HAP-1 (cell line): ENCODE results near the gene ALLC.
"Not testable (repeated sequence)": the region's sequence is repeated elsewhere in the genome, so short reads cannot be mapped to it uniquely, and the experiment has no call there.

Experiments used
- DNase-seq, 2 experiments: peaks; one replicate each; pipeline ENCODE4 v3.0.0-alpha.2; 2016 to 2020; ENCODE audit warnings: low spot score in 2 of 2
- H3K27me3 ChIP-seq: fragments of 250-450 bp; sonication (Bioruptor Pico); 2 replicates; pipeline ENCODE4 v1.5.1; 2020; ENCODE audit warnings: low read depth, mild to moderate bottlenecking, moderate library complexity
- H3K36me3 ChIP-seq: fragments of 250-450 bp; sonication (Bioruptor Pico); replicated peaks from 2 replicates; pipeline ENCODE4 v1.5.1; 2020; ENCODE audit warnings: mild to moderate bottlenecking
- H3K4me1 ChIP-seq: fragments of 250-450 bp; sonication (Bioruptor Pico); 2 replicates; pipeline ENCODE4 v1.5.1; 2020; ENCODE audit warnings: mild to moderate bottlenecking
- H3K4me3 ChIP-seq: fragments of 250-450 bp; sonication (Bioruptor Pico); 2 replicates; pipeline ENCODE4 v1.5.1; 2020; ENCODE audit warnings: mild to moderate bottlenecking, moderate library complexity
- H3K9me3 ChIP-seq: fragments of 250-450 bp; sonication (Bioruptor Pico); 2 replicates; pipeline ENCODE4 v1.5.1; 2020; ENCODE audit warnings: mild to moderate bottlenecking, moderate library complexity
- in situ Hi-C: fragments of 300-500 bp; cut with MboI; formaldehyde crosslinking; loops from 3 replicates; pipeline ENCODE4 v1.14.3; 2020; ENCODE audit warnings: low sequenced_read_pairs, inconsistent platforms, mixed read lengths

Gene ALLC

DNA sequence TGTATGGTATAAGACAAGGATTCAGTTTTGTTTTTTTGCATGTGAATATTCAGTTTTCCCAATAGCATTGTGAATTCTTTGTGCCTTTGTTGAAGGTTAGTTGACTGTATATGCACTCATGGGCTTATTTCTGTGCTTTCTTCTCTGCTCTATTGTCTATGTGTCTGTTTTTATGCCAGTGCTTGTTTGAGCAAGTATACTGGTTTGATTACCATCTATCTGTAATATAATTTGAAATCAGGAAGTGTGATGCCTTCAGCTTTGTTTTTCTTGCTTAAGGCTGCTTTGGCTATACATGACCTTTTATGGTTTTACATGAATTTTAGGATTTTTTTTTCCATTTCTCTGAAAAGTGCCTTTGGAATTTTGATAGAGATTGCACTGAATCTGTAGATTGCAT is 39.6 kb upstream of the ALLC start:
- H3K4me3 ChIP-seq = no peak overlapping the region
- in situ Hi-C loops = no loop called here
- no peaks in the 10 kb centered on the region for H3K4me1 ChIP-seq
- H3K36me3 ChIP-seq = no peaks in the 10 kb centered on the region
- DNase-seq = no peak
- H3K9me3 ChIP-seq = peaks cover 3% of the 10 kb centered on the region; the same call in 1 of the 2 replicates
- H3K27me3 ChIP-seq = no peaks in the 10 kb centered on the region; the same call in 1 of the 2 replicates

DNA sequence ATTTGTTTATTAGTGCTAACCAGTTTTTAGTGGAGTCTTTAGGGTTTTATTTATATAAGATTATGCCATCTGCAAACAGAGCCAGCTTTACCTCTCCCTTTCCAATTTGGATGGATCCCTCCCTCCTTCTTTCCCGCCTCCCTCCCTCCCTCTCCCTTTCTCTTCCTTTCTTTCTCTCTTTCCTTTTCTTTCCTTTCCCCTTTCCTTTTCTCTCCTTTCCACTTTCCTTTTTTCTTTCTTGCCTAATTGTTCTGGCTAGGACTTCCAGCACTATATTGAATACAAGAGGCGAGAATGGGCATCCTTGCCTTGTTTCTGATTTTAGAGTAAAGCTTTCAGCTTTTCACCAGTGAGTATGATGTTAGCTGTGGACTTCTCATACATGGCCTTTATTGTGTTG is 39.0 kb upstream of the ALLC start:
- H3K4me1 ChIP-seq = no peaks in the 10 kb centered on the region
- no peaks in the 10 kb centered on the region; the same call in 1 of the 2 replicates for H3K27me3 ChIP-seq
- H3K4me3 ChIP-seq = no peak overlapping the region
- H3K9me3 ChIP-seq = peaks cover 3% of the 10 kb centered on the region; the same call in 1 of the 2 replicates
- no peaks in the 10 kb centered on the region for H3K36me3 ChIP-seq
- DNase-seq = no peak
- in situ Hi-C loops = no loop called here

DNA sequence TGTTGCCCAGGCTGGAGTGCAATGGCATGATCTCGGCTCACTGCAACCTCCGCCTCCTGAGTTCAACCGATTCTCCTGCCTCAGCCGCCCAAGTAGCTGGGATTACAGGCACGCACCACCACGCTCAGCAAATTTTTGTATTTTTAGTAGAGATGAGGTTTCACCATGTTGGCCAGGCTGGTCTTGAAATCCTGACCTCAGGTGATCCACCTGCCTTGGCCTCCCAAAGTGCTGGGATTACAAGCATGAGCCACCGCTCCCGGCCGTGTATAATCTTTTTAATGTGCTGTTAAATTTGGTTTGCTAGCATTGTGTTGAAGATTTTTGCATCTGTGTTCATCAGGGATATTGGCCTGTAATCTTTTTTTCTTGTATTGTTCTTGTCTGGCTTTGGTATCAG is 38.3 kb upstream of the ALLC start:
- H3K4me3 ChIP-seq, H3K27me3 ChIP-seq, H3K9me3 ChIP-seq, in situ Hi-C loops, H3K36me3 ChIP-seq, H3K4me1 ChIP-seq, DNase-seq: not testable (repeated sequence)

DNA sequence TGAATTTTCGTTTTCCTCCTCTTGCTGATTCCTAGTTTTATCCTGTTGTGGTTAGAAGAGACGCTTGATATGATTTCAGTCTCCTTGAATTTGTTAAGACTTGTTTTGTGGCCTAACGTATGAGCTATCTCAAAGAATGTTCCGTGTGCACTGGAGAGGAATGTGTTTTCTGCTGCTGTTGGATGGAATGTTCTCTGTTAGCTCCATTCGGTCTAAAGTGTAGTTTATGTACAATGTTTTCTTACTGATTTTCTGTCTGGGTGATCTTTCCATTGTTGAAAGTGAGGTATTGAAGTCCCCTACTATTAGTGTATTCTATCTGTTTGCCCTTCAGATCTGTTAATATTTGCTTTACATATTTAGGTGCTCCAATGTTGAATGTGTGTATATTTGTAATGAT is 37.2 kb upstream of the ALLC start:
- in situ Hi-C loops = no loop called here
- DNase-seq = no peak
- Histone ChIP-seq H3K36me3 (no peaks in the 10 kb centered on the region), H3K4me1 (no peaks in the 10 kb centered on the region), H3K9me3 (no peaks in the 10 kb centered on the region), H3K27me3 (no peaks in the 10 kb centered on the region; the same call in 1 of the 2 replicates), H3K4me3 (no peak overlapping the region)

DNA sequence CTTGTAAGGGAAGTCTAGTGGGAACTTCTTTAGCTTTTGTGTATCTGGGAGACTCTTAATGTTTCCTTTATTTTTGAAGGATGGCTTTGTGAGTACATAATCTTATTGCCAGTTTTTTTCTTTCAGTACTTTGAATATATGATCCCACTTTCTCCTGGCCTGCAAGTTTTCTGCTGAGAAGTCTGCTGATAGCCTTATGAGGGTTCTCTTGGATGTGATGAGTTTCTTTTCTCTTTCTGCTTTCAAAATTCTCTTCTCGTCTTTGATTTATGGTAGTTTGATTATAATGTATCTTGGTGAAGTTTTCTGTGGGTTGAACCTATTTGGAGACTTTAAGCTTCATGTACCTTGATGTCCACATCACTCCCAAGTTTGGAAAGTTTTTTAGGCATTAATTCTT is 35.0 kb upstream of the ALLC start:
- Histone ChIP-seq H3K9me3 (no peaks in the 10 kb centered on the region), H3K4me3 (no peak overlapping the region), H3K4me1 (no peaks in the 10 kb centered on the region), H3K27me3 (no peaks in the 10 kb centered on the region; the same call in 1 of the 2 replicates), H3K36me3 (no peaks in the 10 kb centered on the region)
- in situ Hi-C loops = no loop called here
- no peak for DNase-seq

DNA sequence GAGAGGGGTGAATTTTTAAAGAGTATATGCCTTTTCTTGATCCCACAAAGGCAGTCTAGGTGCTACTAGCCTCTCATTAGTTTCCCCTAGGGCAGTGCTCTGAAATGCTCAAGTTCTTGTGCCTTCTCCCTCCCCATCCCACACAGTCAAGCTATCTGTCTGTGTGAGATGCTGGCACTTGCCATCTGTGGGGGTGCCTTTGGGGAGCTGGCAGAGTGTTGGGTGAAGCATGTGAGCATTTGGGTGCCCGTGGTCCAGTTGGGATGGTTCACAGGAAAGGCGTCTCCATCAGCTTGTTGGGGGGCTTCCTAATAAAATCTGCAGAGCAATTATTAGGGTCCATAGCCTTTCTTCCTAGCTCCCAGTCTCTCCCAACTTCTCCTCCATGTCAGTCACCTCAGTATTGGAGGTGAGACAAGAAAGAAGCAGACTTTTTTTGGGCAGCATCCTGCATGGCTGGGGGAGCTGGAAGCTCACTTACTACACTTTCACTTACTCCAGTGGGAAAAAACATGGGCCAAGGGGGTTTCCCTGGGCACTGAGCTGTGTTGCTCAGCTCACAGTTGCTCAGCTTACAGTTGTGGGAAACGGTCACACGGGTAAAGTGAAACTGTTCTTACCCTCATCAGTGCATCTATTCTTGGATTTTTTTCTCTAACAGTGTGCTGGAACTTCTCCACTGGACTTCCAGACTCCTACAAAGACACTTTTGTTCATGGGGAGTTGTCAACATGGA is 33.8 kb upstream of the ALLC start:
- no peak for DNase-seq
- H3K36me3 ChIP-seq = no peaks in the 10 kb centered on the region
- no peaks in the 10 kb centered on the region for H3K9me3 ChIP-seq
- H3K4me3 ChIP-seq = no peak overlapping the region
- H3K4me1 ChIP-seq = no peaks in the 10 kb centered on the region
- in situ Hi-C loops = no loop called here
- no peaks in the 10 kb centered on the region for H3K27me3 ChIP-seq

DNA sequence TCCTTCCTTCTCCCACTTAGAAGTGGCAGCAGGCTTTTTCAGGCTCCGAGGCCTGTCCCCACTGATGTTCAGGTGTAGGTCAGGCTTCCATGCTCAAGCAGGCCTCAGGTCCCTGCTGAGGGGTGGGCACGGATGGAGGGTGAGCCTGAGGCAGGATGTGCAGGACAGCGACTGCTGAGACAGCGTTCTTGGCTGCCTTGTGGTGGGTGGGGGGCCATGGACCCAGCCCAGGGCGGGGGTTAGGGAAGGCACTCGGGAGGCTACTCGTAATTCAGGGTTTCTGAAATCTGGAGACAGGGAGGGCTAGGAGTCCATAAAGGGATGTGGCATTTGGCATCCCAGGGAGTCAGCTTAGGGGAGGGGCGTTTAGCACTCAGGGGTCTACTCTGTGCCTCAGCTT is 32.8 kb upstream of the ALLC start:
- in situ Hi-C loops = no loop called here
- H3K27me3 ChIP-seq = no peaks in the 10 kb centered on the region

DNA sequence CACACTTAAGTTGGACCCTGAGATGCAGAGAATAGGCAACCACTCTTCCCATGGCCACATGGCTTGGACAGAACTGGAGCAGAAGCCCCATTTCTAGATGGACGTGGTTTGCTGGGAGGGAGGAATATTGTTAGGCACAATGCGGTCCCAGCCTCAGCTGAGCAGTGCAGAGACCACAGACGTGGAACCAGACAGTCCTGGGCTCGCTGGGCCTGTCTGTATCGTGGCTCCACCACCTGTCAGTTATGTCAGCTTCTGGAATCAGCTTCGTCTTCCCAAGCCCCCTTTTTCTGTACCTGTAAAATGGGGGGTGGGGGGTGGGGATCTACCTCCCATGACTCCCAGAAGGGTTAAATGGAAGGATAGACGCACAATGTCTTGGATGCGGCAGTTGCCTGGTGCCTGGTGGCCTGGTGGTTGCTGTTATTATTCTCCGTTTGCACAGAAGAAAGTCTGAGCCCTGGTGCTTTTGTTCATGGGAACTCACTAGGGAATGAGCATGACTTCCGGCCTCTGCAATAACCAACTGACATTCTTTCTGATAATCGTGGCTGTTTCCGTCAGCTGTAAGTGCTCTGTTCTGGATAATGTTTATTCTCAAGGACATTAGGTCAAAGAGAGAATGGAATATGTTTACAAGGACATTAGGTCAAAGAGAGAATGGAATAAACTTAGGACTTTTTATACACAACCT is 31.7 kb upstream of the ALLC start:
- Histone ChIP-seq H3K9me3 (no peaks in the 10 kb centered on the region), H3K27me3 (no peaks in the 10 kb centered on the region), H3K4me1 (no peaks in the 10 kb centered on the region), H3K4me3 (no peak overlapping the region), H3K36me3 (no peaks in the 10 kb centered on the region)
- in situ Hi-C loops = no loop called here
- DNase-seq = no peak

More for the DNA sequence above, 32.8 kb upstream of the ALLC start:
- Histone ChIP-seq H3K9me3 (no peaks in the 10 kb centered on the region), H3K36me3 (no peaks in the 10 kb centered on the region), H3K4me1 (no peaks in the 10 kb centered on the region), H3K4me3 (no peak overlapping the region)
- DNase-seq = no peak

DNA sequence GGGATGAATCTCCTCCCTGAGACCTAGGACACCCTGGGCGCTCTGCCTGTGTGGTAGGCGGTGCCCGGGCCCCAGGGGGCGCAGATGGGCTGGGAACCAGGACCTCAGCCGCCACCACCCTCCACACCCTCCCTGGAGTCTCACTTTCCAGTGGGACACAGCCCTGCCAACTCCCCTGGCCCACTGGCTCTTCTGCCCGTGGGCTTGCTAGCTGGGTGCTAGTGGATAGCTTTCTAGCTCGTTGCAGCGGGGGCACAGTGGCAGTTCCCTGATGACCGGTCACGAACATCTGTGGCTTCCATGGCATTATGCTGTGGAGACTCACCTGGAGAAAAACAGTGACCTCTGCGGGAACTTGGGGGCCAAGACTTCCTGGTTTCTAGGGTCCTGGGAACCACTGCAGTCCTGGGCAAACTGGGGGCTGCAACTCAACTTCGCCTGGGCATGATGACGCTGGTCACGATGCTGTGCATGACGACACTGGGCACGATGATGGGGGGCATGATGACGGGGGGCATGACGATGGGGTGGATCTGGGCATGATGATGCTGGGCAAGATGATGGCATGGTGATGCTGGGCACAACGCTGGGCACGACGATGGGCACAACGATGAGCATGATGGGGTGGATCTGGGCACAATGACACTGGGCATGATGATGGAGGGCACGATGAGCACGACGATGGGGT is 31.0 kb upstream of the ALLC start:
- H3K27me3 ChIP-seq = no peaks in the 10 kb centered on the region
- in situ Hi-C loops = no loop called here
- no peaks in the 10 kb centered on the region for H3K36me3 ChIP-seq
- DNase-seq = no peak
- H3K4me3 ChIP-seq = no peak overlapping the region
- H3K9me3 ChIP-seq = no peaks in the 10 kb centered on the region
- H3K4me1 ChIP-seq = no peaks in the 10 kb centered on the region

DNA sequence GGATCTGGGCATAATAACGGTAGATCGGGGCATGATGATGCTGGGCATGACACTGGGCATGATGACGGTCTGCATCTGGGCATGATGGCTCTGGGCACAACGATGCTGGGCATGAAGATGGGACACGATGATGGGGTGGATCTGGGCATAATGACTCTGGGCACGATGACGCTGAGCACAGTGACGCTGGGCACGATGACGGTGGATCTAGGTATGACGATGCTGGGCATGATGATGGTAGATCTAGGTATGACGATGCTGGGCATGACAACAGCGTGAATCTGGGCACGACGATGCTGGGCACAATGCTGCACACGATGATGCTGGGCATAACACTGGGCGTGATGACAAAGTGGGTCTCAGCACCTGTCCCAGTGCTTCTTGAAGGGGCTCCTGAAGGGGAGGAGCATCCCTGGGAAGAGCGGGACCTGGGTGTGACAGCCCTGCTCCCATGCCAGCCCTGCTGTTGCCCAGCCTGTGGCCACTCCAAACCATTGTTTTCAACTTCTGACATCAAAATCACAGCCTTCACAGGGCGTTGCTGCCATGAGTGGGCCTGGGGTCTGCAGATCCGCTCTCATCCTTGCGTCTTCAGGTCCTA is 30.4 kb upstream of the ALLC start:
- no peaks in the 10 kb centered on the region for H3K27me3 ChIP-seq
- H3K36me3 ChIP-seq = no peaks in the 10 kb centered on the region
- H3K9me3 ChIP-seq = no peaks in the 10 kb centered on the region
- no peaks in the 10 kb centered on the region for H3K4me1 ChIP-seq
- DNase-seq = no peak
- in situ Hi-C loops = no loop called here
- H3K4me3 ChIP-seq = no peak overlapping the region

DNA sequence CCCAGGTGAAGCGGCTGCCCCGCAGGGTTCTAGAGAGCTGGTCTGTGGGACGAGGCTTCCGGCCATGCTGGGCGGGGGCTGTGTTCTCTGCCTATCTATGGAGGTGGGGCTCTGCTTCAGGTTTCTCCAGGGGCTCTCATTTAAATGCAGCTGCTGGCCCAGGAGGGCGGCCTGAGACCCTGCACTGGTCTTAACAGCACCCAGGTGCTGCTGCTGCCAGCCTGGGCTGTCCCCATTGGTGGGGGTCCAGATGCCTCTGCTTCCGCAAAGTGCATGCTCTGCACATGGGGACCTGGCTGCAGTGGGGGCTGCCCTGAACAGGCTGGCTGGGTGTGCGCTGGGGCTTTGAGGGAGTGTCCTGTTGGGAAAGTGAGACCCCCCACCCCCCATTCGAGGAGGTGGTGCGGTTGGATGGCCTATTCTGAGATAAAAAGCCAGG is 29.7 kb upstream of the ALLC start:
- Histone ChIP-seq H3K4me3 (no peak overlapping the region), H3K4me1 (no peaks in the 10 kb centered on the region), H3K36me3 (no peaks in the 10 kb centered on the region), H3K9me3 (no peaks in the 10 kb centered on the region), H3K27me3 (no peaks in the 10 kb centered on the region)
- no peak for DNase-seq
- in situ Hi-C loops = no loop called here

DNA sequence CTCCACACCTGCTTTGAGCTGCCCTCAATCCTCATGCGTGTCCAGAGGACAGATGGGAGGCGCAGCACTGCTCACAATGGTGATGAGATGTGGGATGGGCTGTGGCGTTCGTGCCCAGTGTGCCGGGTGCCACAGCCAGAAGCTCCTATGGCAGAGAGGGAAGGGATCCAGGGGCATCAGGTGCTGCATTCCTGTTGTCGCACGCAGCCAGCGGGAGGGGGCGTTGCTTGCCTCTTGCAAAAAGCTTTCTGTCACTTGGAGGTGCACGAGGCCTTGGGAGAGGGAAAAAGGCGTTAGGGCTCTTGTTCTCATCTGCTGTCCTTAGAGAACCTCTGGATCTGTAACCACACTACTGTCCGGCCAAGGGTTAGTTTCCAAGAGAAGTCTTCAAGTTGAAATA is 29.2 kb upstream of the ALLC start:
- DNase-seq = peak in 1 of 2 experiments; percentile 36
- Histone ChIP-seq H3K36me3 (no peaks in the 10 kb centered on the region), H3K4me3 (no peak overlapping the region), H3K27me3 (no peaks in the 10 kb centered on the region), H3K4me1 (no peaks in the 10 kb centered on the region), H3K9me3 (no peaks in the 10 kb centered on the region)
- in situ Hi-C loops = no loop called here

DNA sequence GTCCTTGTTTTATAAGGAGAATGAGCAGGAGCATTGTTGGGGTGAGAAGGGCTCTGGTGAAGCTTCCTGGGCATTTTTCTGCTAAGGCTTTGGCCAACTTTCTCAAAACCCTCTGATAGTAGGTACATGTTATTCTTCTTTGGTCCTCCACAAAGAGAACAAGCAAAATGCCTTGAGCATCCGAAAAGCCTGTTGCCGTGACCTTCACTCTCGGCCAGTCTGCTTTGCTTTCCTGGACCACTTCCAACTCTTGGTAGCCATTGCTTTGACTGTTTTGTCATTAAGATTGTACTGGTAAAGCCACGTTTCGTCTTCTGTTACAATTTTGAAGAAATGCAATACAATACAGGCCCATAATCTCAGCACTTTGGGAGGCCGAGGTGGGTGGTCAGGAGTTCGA is 27.4 kb upstream of the ALLC start:
- no peaks in the 10 kb centered on the region for H3K9me3 ChIP-seq
- no peaks in the 10 kb centered on the region for H3K36me3 ChIP-seq
- no peaks in the 10 kb centered on the region for H3K4me1 ChIP-seq
- in situ Hi-C loops = no loop called here
- no peak for DNase-seq
- no peak overlapping the region for H3K4me3 ChIP-seq
- H3K27me3 ChIP-seq = peaks cover 5% of the 10 kb centered on the region; the same call in 1 of the 2 replicates
